ENCODE data around the gene STH. TPM values are rescaled to one million over a fixed set of nuclear protein-coding genes. Genes with fewer than 3 reads are reported as not detected.

Gene STH
- total and polyA plus RNA-seq, 2 experiments from 2014 or later, result 0.55 TPM; not detected in 1

- no peak overlapping the region for H3K4me2 ChIP-seq
- H3K27ac ChIP-seq (ENCODE audit: low read depth), result no peak overlapping the region
- H4K20me1 ChIP-seq (replicated peaks; ENCODE audit: insufficient read depth), result no peaks in the 10 kb centered on the region
- H3K79me2 ChIP-seq (replicated peaks; ENCODE audit: insufficient read depth), result no peaks in the 10 kb centered on the region
- peak overlapping the region; percentile 85 for H2AFZ ChIP-seq
- H3F3A ChIP-seq (replicated peaks; ENCODE audit: low read depth), result no peaks in the 10 kb centered on the region
- ATAC-seq (peak; percentile 91), DNase-seq (ENCODE audit: low spot score) (peak; percentile 65)
- Mint-ChIP-seq H3K27me3 (ENCODE audit: insufficient read depth, low read depth, poor library complexity) (peaks cover 5% of the 10 kb centered on the region), H3K36me3 (ENCODE audit: low read depth) (no peaks in the 10 kb centered on the region), H3K9me3 (no peaks in the 10 kb centered on the region; the same call in 2 of the 3 replicates), H3K4me1 (no peaks in the 10 kb centered on the region), H3K4me3 (no peak overlapping the region), H3K27ac (no peak overlapping the region)
- H3K27me3 ChIP-seq (ENCODE audit: insufficient read depth), result 0 out of 2 replicates have a peak, but pooled peaks cover 2% of the 10 kb centered on the region
- no peaks in the 10 kb centered on the region for H3K4me1 ChIP-seq (ENCODE audit: insufficient read depth)
- no peaks in the 10 kb centered on the region for H3K36me3 ChIP-seq (ENCODE audit: insufficient read depth)
- H3K9me2 ChIP-seq (ENCODE audit: insufficient read depth), result 0 out of 2 replicates have a peak, but pooled peaks cover 16% of the 10 kb centered on the region
- H3K4me3 ChIP-seq, result no peak overlapping the region
- TF ChIP-seq ZNF462 (CRISPR knock-in tag; IDR thresholded peaks at IDR 0.05) (no peak), EZH2 (IDR thresholded peaks at IDR 0.05; ENCODE audit: low read depth, unreplicated experiment) (no peak), CTCF (conservative IDR thresholded peaks at IDR 0.05; ENCODE audit: low read depth in 2 of 2) (peak; percentile 57 to 83), EZH2phosphoT487 (IDR thresholded peaks at IDR 0.05; ENCODE audit: unreplicated experiment) (no peak)
These were observed 27.3 kb upstream of the STH start for GRCh38 chr17:45971698-45972141.

Data from GM23338 (cell line).